Nephron (organoid): ENCODE data around the gene MYO3B.
"Not testable (repeated sequence)": the region's sequence is repeated elsewhere in the genome, so short reads cannot be mapped to it uniquely, and the experiment has no call there.

Experiments used
- H3K27ac Mint-ChIP-seq, 3 experiments: 2 replicates each; pipeline ENCODE4 v1.8.0; 2020; ENCODE audit warnings: mixed read lengths in 3 of 3, mild to moderate bottlenecking in 2 of 3, moderate library complexity in 1 of 3
- H3K27me3 Mint-ChIP-seq: 2 replicates; pipeline ENCODE4 v1.8.0; 2021; ENCODE audit warnings: low read depth, mild to moderate bottlenecking, moderate library complexity, mixed read lengths
- H3K36me3 Mint-ChIP-seq: 2 replicates; pipeline ENCODE4 v1.8.0; 2020; ENCODE audit warnings: low read depth, mixed read lengths
- H3K4me1 Mint-ChIP-seq: 2 replicates; pipeline ENCODE4 v1.8.0; 2020; ENCODE audit warnings: mixed read lengths
- H3K4me3 Mint-ChIP-seq, 3 experiments: 2 replicates each; pipeline ENCODE4 v1.8.0; 2020; ENCODE audit warnings: mild to moderate bottlenecking in 3 of 3, mixed read lengths in 3 of 3, moderate library complexity in 2 of 3
- H3K9me3 Mint-ChIP-seq: 2 replicates; pipeline ENCODE4 v1.8.0; 2020; ENCODE audit warnings: mixed read lengths
- CTCF ChIP-seq, 3 experiments: fragments of 200-600 bp; sonication (generic); IDR thresholded peaks; one replicate each; pipeline ENCODE4 v1.5.0; 2021; ENCODE audit warnings: antibody characterized with exemption in 3 of 3; ENCODE audit not compliant: unreplicated experiment in 3 of 3

The MYO3B gene

GRCh38 chr2:170339750-170340692 is 162.1 kb downstream of the MYO3B start:
- H3K27ac Mint-ChIP-seq: no peak overlapping the region
- no peak overlapping the region for H3K4me3 Mint-ChIP-seq
- H3K36me3 Mint-ChIP-seq: no peaks in the 10 kb centered on the region
- no peaks in the 10 kb centered on the region for H3K9me3 Mint-ChIP-seq
- H3K27me3 Mint-ChIP-seq: peaks cover 4% of the 10 kb centered on the region
- no peaks in the 10 kb centered on the region for H3K4me1 Mint-ChIP-seq
- TF ChIP-seq CTCF (IDR thresholded peaks at IDR 0.05; ENCODE audit: unreplicated experiment in 3 of 3): no peak

- Mint-ChIP-seq H3K9me3 (no peaks in the 10 kb centered on the region), H3K4me1 (no peaks in the 10 kb centered on the region), H3K4me3 (no peak overlapping the region), H3K36me3 (no peaks in the 10 kb centered on the region), H3K27me3 (peaks cover 4% of the 10 kb centered on the region), H3K27ac (no peak overlapping the region)
- TF ChIP-seq CTCF (IDR thresholded peaks at IDR 0.05; ENCODE audit: unreplicated experiment in 3 of 3): no peak
Observed at GRCh38 chr2:170340693-170341068, 162.7 kb downstream of the MYO3B start.

GRCh38 chr2:170341684-170342623 is 164.0 kb downstream of the MYO3B start:
- Mint-ChIP-seq H3K4me3 (no peak overlapping the region), H3K9me3 (no peaks in the 10 kb centered on the region), H3K36me3 (no peaks in the 10 kb centered on the region), H3K27ac (no peak overlapping the region), H3K27me3 (peaks cover 4% of the 10 kb centered on the region), H3K4me1 (no peaks in the 10 kb centered on the region)
- no peak for TF ChIP-seq CTCF (IDR thresholded peaks at IDR 0.05; ENCODE audit: unreplicated experiment in 3 of 3)

- H3K27me3 Mint-ChIP-seq: peaks cover 4% of the 10 kb centered on the region
- no peaks in the 10 kb centered on the region for H3K36me3 Mint-ChIP-seq
Observed at GRCh38 chr2:170344663-170345346, 166.9 kb downstream of the MYO3B start.

GRCh38 chr2:170345607-170346006 is 167.7 kb downstream of the MYO3B start:
- H3K27me3 Mint-ChIP-seq: peaks cover 4% of the 10 kb centered on the region
- H3K4me1 Mint-ChIP-seq: no peaks in the 10 kb centered on the region
- no peaks in the 10 kb centered on the region for H3K9me3 Mint-ChIP-seq
- TF ChIP-seq CTCF (IDR thresholded peaks at IDR 0.05; ENCODE audit: unreplicated experiment in 3 of 3): no peak
- no peaks in the 10 kb centered on the region for H3K36me3 Mint-ChIP-seq
- no peak overlapping the region for H3K27ac Mint-ChIP-seq
- no peak overlapping the region for H3K4me3 Mint-ChIP-seq

More at GRCh38 chr2:170344663-170345346, 166.9 kb downstream of the MYO3B start:
- TF ChIP-seq CTCF (IDR thresholded peaks at IDR 0.05; ENCODE audit: unreplicated experiment in 3 of 3): no peak
- no peaks in the 10 kb centered on the region for H3K9me3 Mint-ChIP-seq
- H3K4me3 Mint-ChIP-seq: no peak overlapping the region
- H3K27ac Mint-ChIP-seq: no peak overlapping the region
- H3K4me1 Mint-ChIP-seq: no peaks in the 10 kb centered on the region

GRCh38 chr2:170349269-170349668 is 171.3 kb downstream of the MYO3B start:
- not testable (repeated sequence) for H3K27me3 Mint-ChIP-seq, H3K36me3 Mint-ChIP-seq, H3K4me1 Mint-ChIP-seq, H3K4me3 Mint-ChIP-seq, H3K9me3 Mint-ChIP-seq, H3K27ac Mint-ChIP-seq
